Activated T-cell treated with anti-CD3 and anti-CD28 coated beads, Interleukin-2, amount 50 U/mL, for 72 hours (primary cell): Measurements from ENCODE around the gene KCNQ2. TPM values are rescaled to one million over a fixed set of nuclear protein-coding genes. Genes with fewer than 3 reads are reported as not detected.

Experiments used
- ATAC-seq, 2 donors: fragments of 150-1000 bp; cut with Tn5 transposase; replicated peaks in 1 of 2; 2 replicates each; pipeline ENCODE4 v1.10.0; 2021; ENCODE audit warnings: moderate library complexity in 2 of 2, mild to moderate bottlenecking in 1 of 2
- DNase-seq, 2 donors: peaks; one replicate each; pipeline ENCODE4 v3.0.0; 2021 to 2022; ENCODE audit warnings: mixed read lengths in 1 of 2
- H3K27ac Mint-ChIP-seq: one replicate; pipeline ENCODE4 v1.8.0; 2022; ENCODE audit warnings: mild to moderate bottlenecking, moderate library complexity, mixed read lengths
- H3K27me3 Mint-ChIP-seq: one replicate; pipeline ENCODE4 v1.8.0; 2022; ENCODE audit warnings: low read depth, mixed read lengths
- H3K36me3 Mint-ChIP-seq, 2 donors: one replicate each; pipeline ENCODE4 v1.8.0; 2022; ENCODE audit warnings: mixed read lengths in 2 of 2, mild to moderate bottlenecking in 1 of 2; ENCODE audit not compliant: insufficient read depth in 2 of 2
- H3K4me1 Mint-ChIP-seq: one replicate; pipeline ENCODE4 v1.8.0; 2022; ENCODE audit warnings: low read depth, mixed read lengths
- H3K4me3 Mint-ChIP-seq, 2 donors: one replicate each; pipeline ENCODE4 v1.8.0; 2022; ENCODE audit warnings: mild to moderate bottlenecking in 2 of 2, mixed read lengths in 2 of 2, moderate library complexity in 2 of 2
- H3K9me3 Mint-ChIP-seq, 2 donors: one replicate each; pipeline ENCODE4 v1.8.0; 2022; ENCODE audit warnings: mixed read lengths in 2 of 2
- total RNA-seq, 2 donors: library from RNA; stranded (reverse); gene quantifications; one replicate each; pipeline ENCODE4 v1.2.3, GENCODE V29; 2022

KCNQ2 gene
- total RNA-seq, 2 donors from 2014 or later = 0.44 to 0.65 TPM

- H3K27me3 Mint-ChIP-seq = peaks cover 7% of the 10 kb centered on the region
- H3K4me1 Mint-ChIP-seq = peaks cover 15% of the 10 kb centered on the region
- no peak overlapping the region for H3K4me3 Mint-ChIP-seq
- DNase-seq = no peak
- H3K36me3 Mint-ChIP-seq = peaks cover 0 to 10% of the 10 kb centered on the region in 2 donors
- peaks cover 0 to 7% of the 10 kb centered on the region in 2 donors for H3K9me3 Mint-ChIP-seq
- no peak for ATAC-seq
- no peak overlapping the region for H3K27ac Mint-ChIP-seq
These were observed 26.0 kb downstream of the KCNQ2 start for GRCh38 chr20:63446216-63447024.

GRCh38 chr20:63445075-63445734 lies 27.2 kb downstream of the KCNQ2 start:
- Mint-ChIP-seq H3K27ac (no peak overlapping the region), H3K4me1 (peaks cover 20% of the 10 kb centered on the region), H3K4me3 (no peak overlapping the region), H3K36me3 (peaks cover 0 to 10% of the 10 kb centered on the region in 2 donors), H3K9me3 (peaks cover 0 to 7% of the 10 kb centered on the region in 2 donors), H3K27me3 (peaks cover 7% of the 10 kb centered on the region)
- ATAC-seq (no peak), DNase-seq (no peak)

GRCh38 chr20:63444548-63444947 lies 27.9 kb downstream of the KCNQ2 start:
- no peak overlapping the region for H3K4me3 Mint-ChIP-seq
- H3K27me3 Mint-ChIP-seq = peaks cover 7% of the 10 kb centered on the region
- H3K9me3 Mint-ChIP-seq = peaks cover 0 to 7% of the 10 kb centered on the region in 2 donors
- no peak for DNase-seq
- ATAC-seq = no peak
- H3K27ac Mint-ChIP-seq = no peak overlapping the region
- H3K4me1 Mint-ChIP-seq = peaks cover 20% of the 10 kb centered on the region
- peaks cover 0 to 10% of the 10 kb centered on the region in 2 donors for H3K36me3 Mint-ChIP-seq

- Mint-ChIP-seq H3K4me3 (no peak overlapping the region), H3K27ac (no peak overlapping the region), H3K27me3 (peaks cover 7% of the 10 kb centered on the region), H3K36me3 (peaks cover 0 to 10% of the 10 kb centered on the region in 2 donors), H3K4me1 (peaks cover 20% of the 10 kb centered on the region), H3K9me3 (peaks cover 0 to 7% of the 10 kb centered on the region in 2 donors)
- DNase-seq (no peak), ATAC-seq (no peak)
These were observed 28.7 kb downstream of the KCNQ2 start for GRCh38 chr20:63443606-63444395.

- H3K4me1 Mint-ChIP-seq = peaks cover 17% of the 10 kb centered on the region
- peaks cover 1% of the 10 kb centered on the region for H3K27me3 Mint-ChIP-seq
- ATAC-seq = peak; percentile 57 to 66
- H3K4me3 Mint-ChIP-seq = peak overlapping the region in 1 of 2 donors; percentile 60
- peak; percentile 72 to 78 for DNase-seq
- H3K27ac Mint-ChIP-seq = peak overlapping the region; percentile 27
- peaks cover 0 to 10% of the 10 kb centered on the region in 2 donors for H3K36me3 Mint-ChIP-seq
- peaks cover 0 to 7% of the 10 kb centered on the region in 2 donors for H3K9me3 Mint-ChIP-seq
These were observed 30.4 kb downstream of the KCNQ2 start for GRCh38 chr20:63442100-63442493.

- peaks cover 19% of the 10 kb centered on the region for H3K4me1 Mint-ChIP-seq
- peak overlapping the region; percentile 58 to 60 for H3K4me3 Mint-ChIP-seq
- ATAC-seq (peak; percentile 74 to 79), DNase-seq (peak; percentile 59 to 67)
- H3K27me3 Mint-ChIP-seq = no peaks in the 10 kb centered on the region
- H3K9me3 Mint-ChIP-seq = peaks cover 0 to 7% of the 10 kb centered on the region in 2 donors
- peak overlapping the region; percentile 30 for H3K27ac Mint-ChIP-seq
- peaks cover 0 to 10% of the 10 kb centered on the region in 2 donors for H3K36me3 Mint-ChIP-seq
These were observed 31.0 kb downstream of the KCNQ2 start for GRCh38 chr20:63441136-63442099.

- H3K27me3 Mint-ChIP-seq = peaks cover 6% of the 10 kb centered on the region
- peaks cover 0 to 10% of the 10 kb centered on the region in 2 donors for H3K36me3 Mint-ChIP-seq
These were observed 32.0 kb downstream of the KCNQ2 start for GRCh38 chr20:63440366-63440955.

GRCh38 chr20:63439866-63440265 lies 32.6 kb downstream of the KCNQ2 start:
- DNase-seq (no peak), ATAC-seq (no peak)
- Mint-ChIP-seq H3K9me3 (peaks cover 0 to 7% of the 10 kb centered on the region in 2 donors), H3K27me3 (peaks cover 7% of the 10 kb centered on the region), H3K4me3 (no peak overlapping the region), H3K36me3 (peaks cover 0 to 10% of the 10 kb centered on the region in 2 donors), H3K4me1 (peaks cover 22% of the 10 kb centered on the region), H3K27ac (no peak overlapping the region)

More at GRCh38 chr20:63440366-63440955, 32.0 kb downstream of the KCNQ2 start:
- Mint-ChIP-seq H3K4me1 (peaks cover 19% of the 10 kb centered on the region), H3K4me3 (no peak overlapping the region), H3K27ac (no peak overlapping the region), H3K9me3 (peaks cover 0 to 7% of the 10 kb centered on the region in 2 donors)
- ATAC-seq = no peak
- no peak for DNase-seq

GRCh38 chr20:63438121-63438520 lies 34.3 kb downstream of the KCNQ2 start:
- no peak overlapping the region for H3K27ac Mint-ChIP-seq
- ATAC-seq (no peak), DNase-seq (no peak)
- peaks cover 7% of the 10 kb centered on the region for H3K27me3 Mint-ChIP-seq
- peaks cover 30% of the 10 kb centered on the region for H3K4me1 Mint-ChIP-seq
- H3K9me3 Mint-ChIP-seq = peaks cover 0 to 5% of the 10 kb centered on the region in 2 donors
- H3K4me3 Mint-ChIP-seq = no peak overlapping the region
- peaks cover 0 to 8% of the 10 kb centered on the region in 2 donors for H3K36me3 Mint-ChIP-seq

- DNase-seq (no peak), ATAC-seq (no peak)
- Mint-ChIP-seq H3K36me3 (no peaks in the 10 kb centered on the region), H3K4me3 (no peak overlapping the region), H3K4me1 (peaks cover 16% of the 10 kb centered on the region), H3K27me3 (peaks cover 7% of the 10 kb centered on the region), H3K9me3 (no peaks in the 10 kb centered on the region), H3K27ac (no peak overlapping the region)
These were observed 36.9 kb downstream of the KCNQ2 start for GRCh38 chr20:63435552-63435951.

GRCh38 chr20:63434599-63435378 lies 37.7 kb downstream of the KCNQ2 start:
- H3K4me3 Mint-ChIP-seq = peak overlapping the region; percentile 58 to 64
- no peaks in the 10 kb centered on the region for H3K9me3 Mint-ChIP-seq
- ATAC-seq (peak; percentile 68 to 76), DNase-seq (peak; percentile 81)
- no peaks in the 10 kb centered on the region for H3K36me3 Mint-ChIP-seq
- no peak overlapping the region for H3K27ac Mint-ChIP-seq
- H3K4me1 Mint-ChIP-seq = peaks cover 16% of the 10 kb centered on the region
- H3K27me3 Mint-ChIP-seq = peaks cover 7% of the 10 kb centered on the region
